ENCODE data around the gene DPEP2NB.

DNA sequence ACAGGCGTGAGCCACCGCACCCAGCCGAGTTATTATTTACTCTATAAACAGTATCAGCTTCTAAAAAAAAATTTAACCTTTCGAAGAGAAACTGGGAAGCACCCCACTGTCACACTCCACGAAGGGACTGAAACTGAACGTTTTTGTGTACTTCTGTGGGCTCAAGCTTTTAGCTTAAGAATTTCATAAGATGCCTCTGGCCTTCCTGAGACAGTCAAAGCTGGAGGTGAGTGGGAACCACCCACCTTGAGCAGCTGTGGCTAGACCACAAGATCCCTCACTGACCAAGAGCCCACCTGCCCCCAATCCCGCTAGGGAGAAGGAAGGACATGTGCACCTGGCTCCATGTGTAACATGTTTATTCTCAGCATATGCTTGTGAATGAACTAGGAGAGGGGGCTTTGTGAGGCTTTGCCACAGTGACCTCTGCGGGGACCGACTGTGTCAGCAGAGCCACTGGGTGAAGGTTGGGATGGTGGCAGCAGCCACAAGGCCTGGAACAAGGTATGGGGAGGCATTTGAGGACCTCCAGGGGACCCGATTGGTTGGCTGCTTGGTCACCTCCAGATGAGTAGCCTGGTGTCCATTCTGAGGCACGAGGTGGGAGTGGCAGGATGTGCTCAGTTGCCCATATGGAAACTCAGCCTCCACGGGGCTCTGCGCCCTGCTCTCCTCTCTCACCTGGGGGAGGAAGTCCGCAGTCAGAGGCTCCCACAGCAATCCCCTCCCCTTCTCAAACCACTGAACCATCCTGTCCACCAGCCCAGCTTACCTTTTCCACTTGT is 40.2 kb downstream of the DPEP2NB start:
- TF ChIP-seq, protein P1, sequence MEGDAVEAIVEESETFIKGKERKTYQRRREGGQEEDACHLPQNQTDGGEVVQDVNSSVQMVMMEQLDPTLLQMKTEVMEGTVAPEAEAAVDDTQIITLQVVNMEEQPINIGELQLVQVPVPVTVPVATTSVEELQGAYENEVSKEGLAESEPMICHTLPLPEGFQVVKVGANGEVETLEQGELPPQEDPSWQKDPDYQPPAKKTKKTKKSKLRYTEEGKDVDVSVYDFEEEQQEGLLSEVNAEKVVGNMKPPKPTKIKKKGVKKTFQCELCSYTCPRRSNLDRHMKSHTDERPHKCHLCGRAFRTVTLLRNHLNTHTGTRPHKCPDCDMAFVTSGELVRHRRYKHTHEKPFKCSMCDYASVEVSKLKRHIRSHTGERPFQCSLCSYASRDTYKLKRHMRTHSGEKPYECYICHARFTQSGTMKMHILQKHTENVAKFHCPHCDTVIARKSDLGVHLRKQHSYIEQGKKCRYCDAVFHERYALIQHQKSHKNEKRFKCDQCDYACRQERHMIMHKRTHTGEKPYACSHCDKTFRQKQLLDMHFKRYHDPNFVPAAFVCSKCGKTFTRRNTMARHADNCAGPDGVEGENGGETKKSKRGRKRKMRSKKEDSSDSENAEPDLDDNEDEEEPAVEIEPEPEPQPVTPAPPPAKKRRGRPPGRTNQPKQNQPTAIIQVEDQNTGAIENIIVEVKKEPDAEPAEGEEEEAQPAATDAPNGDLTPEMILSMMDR (conservative IDR thresholded peaks at IDR 0.05 in 1 of 2, IDR thresholded peaks at IDR 0.05 in 1 of 2; ENCODE audit: low read depth in 1 of 2, low read length in 2 of 2): no peak
- no peak for TF ChIP-seq EZH2 (IDR thresholded peaks at IDR 0.05; ENCODE audit: low read length, missing control alignments)
